ENCODE results near the gene MUC21.

Gene MUC21

DNA sequence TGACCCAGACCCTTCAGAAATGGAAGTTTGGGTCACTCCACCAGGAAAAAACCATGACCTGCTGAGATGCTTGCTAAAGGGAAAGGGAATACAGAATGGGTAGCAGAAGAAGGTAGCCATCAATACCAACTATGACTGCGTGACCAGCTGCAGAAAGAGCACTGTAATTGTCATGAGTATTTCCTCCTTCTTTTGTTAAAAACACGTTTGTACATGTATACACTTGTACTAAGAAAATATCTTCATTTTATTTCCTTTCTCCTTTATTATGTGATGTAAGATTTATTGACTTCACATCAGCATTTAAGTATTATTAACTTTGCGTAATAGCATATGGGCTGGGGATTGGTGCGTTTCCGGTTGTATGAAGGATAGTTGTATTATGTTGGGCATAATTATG lies 12.6 kb upstream of the MUC21 start:
- no peak overlapping the region for H3K4me3 ChIP-seq (ENCODE audit: insufficient read length, low read depth)
- no peaks in the 10 kb centered on the region for H3K27me3 ChIP-seq (ENCODE audit: insufficient read depth, insufficient read length)
- no peak for TF ChIP-seq ZNF274 (IDR thresholded peaks at IDR 0.05; ENCODE audit: low read depth, low read length)

DNA sequence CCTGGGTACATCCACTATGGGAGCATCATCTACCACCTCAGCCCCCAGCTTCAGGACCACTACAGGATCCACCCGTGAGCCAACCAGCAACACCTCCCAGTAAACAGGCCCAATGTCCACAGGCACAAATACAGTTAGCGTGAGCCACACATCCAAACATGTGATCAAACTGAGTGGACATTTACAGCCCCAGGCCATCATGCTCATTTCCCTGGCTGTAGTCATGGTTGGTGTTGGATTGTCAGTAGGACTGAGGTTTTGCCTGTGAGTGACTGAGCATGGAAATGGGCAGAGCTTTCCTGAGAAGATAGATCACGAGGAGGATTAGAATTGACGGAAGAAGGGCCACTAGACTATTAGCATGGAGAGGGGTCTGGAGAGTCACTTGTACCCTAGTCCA lies 10.7 kb upstream of the MUC21 start:
- Histone ChIP-seq H3K4me3 (ENCODE audit: insufficient read length, low read depth) (no peak overlapping the region), H3K9ac (ENCODE audit: insufficient read length, low read depth) (no peak overlapping the region), H3K4me1 (ENCODE audit: insufficient read depth, insufficient read length) (peaks cover 5% of the 10 kb centered on the region), H3K27me3 (ENCODE audit: insufficient read depth, insufficient read length) (no peaks in the 10 kb centered on the region), H3K9me3 (ENCODE audit: insufficient read depth, low read length) (no peaks in the 10 kb centered on the region), H3K36me3 (ENCODE audit: insufficient read depth, insufficient read length, low read length) (no peaks in the 10 kb centered on the region)
- DNase-seq (ENCODE audit: low read depth, low spot score), result no peak
- TF ChIP-seq YY1 (IDR thresholded peaks at IDR 0.05; ENCODE audit: insufficient read depth, insufficient read length) (no peak), ZNF274 (IDR thresholded peaks at IDR 0.05; ENCODE audit: low read depth, low read length) (no peak), SUZ12 (IDR thresholded peaks at IDR 0.05; ENCODE audit: extremely low read depth, insufficient read depth, insufficient read length) (no peak)

More for the DNA sequence above, 12.6 kb upstream of the MUC21 start:
- DNase-seq (ENCODE audit: low read depth, low spot score), result no peak
- no peaks in the 10 kb centered on the region for H3K9me3 ChIP-seq (ENCODE audit: insufficient read depth, low read length)
- peaks cover 1% of the 10 kb centered on the region for H3K4me1 ChIP-seq (ENCODE audit: insufficient read depth, insufficient read length)
- no peak overlapping the region for H3K9ac ChIP-seq (ENCODE audit: insufficient read length, low read depth)
- no peaks in the 10 kb centered on the region for H3K36me3 ChIP-seq (ENCODE audit: insufficient read depth, insufficient read length, low read length)

DNA sequence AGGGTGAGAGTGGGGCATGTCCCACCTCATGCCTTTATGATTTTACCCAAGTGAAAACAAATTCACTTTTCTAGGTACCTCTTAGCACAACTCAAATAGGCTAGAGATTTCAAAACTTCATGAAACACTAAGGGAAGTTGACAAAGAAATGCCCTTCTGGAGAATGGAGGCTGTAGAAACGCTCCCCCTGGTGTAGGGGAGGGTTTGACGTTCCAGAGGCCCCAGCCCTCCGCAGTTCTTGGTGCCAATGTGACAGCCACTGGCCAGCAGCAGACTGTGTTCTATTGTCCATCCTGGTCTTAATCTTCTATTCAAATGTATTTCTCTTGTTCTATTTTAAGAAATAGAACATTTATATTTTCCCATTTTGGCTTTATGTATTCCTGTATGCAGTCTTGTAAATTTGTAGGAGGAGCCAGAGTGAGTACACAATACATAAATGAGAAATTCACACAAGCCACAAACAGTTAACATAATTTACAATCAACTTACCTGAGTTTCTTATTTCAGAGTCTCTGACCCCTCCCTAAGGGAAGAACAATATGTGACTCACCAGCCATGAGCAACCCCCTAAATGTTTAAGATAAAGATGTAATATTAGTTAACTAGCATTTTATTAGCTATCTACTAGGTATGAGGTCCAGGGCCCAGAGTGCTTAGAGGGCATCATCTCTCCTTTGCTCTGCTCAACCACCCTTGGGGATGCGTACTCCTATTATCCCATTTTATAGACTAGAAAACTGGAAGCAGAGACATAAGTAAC lies 8.8 kb upstream of the MUC21 start:
- no peak overlapping the region for H3K4me3 ChIP-seq (ENCODE audit: insufficient read length, low read depth)
- TF ChIP-seq ZNF274 (IDR thresholded peaks at IDR 0.05; ENCODE audit: low read depth, low read length) (no peak), YY1 (IDR thresholded peaks at IDR 0.05; ENCODE audit: insufficient read depth, insufficient read length) (no peak), SUZ12 (IDR thresholded peaks at IDR 0.05; ENCODE audit: extremely low read depth, insufficient read depth, insufficient read length) (no peak)
- no peak overlapping the region for H3K9ac ChIP-seq (ENCODE audit: insufficient read length, low read depth)
- DNase-seq (ENCODE audit: low read depth, low spot score), result no peak
- H3K4me1 ChIP-seq (ENCODE audit: insufficient read depth, insufficient read length), result peaks cover 5% of the 10 kb centered on the region
- H3K9me3 ChIP-seq (ENCODE audit: insufficient read depth, low read length), result no peaks in the 10 kb centered on the region
- H3K36me3 ChIP-seq (ENCODE audit: insufficient read depth, insufficient read length, low read length), result no peaks in the 10 kb centered on the region
- no peaks in the 10 kb centered on the region for H3K27me3 ChIP-seq (ENCODE audit: insufficient read depth, insufficient read length)

- no peak for TF ChIP-seq SUZ12 (IDR thresholded peaks at IDR 0.05; ENCODE audit: extremely low read depth, insufficient read depth, insufficient read length)
- no peak for TF ChIP-seq ZNF274 (IDR thresholded peaks at IDR 0.05; ENCODE audit: low read depth, low read length)
- TF ChIP-seq YY1 (IDR thresholded peaks at IDR 0.05; ENCODE audit: insufficient read depth, insufficient read length), result no peak
- Histone ChIP-seq H3K9ac (ENCODE audit: insufficient read length, low read depth) (no peak overlapping the region), H3K36me3 (ENCODE audit: insufficient read depth, insufficient read length, low read length) (no peaks in the 10 kb centered on the region), H3K27me3 (ENCODE audit: insufficient read depth, insufficient read length) (no peaks in the 10 kb centered on the region), H3K4me1 (ENCODE audit: insufficient read depth, insufficient read length) (peaks cover 5% of the 10 kb centered on the region), H3K9me3 (ENCODE audit: insufficient read depth, low read length) (no peaks in the 10 kb centered on the region), H3K4me3 (ENCODE audit: insufficient read length, low read depth) (no peak overlapping the region)
- DNase-seq (ENCODE audit: low read depth, low spot score), result no peak
Measured at GRCh38 chr6:30979141-30979540, 4.4 kb upstream of the MUC21 start.

DNA sequence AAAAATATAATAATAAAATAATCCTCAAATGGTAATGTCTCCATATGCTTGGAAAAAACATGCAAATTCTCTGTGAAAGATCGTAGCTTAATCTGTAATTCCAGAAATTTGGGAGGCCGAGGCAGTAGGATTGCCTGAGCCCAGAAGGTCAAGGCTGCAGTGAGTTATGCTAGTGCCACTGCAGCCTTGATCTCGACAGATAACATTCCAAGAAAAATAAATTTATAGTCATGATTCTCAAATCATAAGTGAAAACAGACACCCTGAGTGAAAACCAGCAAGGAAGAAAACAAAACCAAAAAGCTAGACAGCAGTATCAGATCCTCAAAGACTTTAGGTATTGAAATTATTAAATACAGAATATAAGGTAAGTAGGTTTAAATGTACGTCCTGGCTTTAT lies 3.8 kb upstream of the MUC21 start:
- Histone ChIP-seq H3K27me3 (ENCODE audit: insufficient read depth, insufficient read length) (no peaks in the 10 kb centered on the region), H3K9me3 (ENCODE audit: insufficient read depth, low read length) (no peaks in the 10 kb centered on the region), H3K36me3 (ENCODE audit: insufficient read depth, insufficient read length, low read length) (no peaks in the 10 kb centered on the region), H3K9ac (ENCODE audit: insufficient read length, low read depth) (no peak overlapping the region), H3K4me3 (ENCODE audit: insufficient read length, low read depth) (no peak overlapping the region), H3K4me1 (ENCODE audit: insufficient read depth, insufficient read length) (peaks cover 5% of the 10 kb centered on the region)
- TF ChIP-seq ZNF274 (IDR thresholded peaks at IDR 0.05; ENCODE audit: low read depth, low read length) (no peak), SUZ12 (IDR thresholded peaks at IDR 0.05; ENCODE audit: extremely low read depth, insufficient read depth, insufficient read length) (no peak), YY1 (IDR thresholded peaks at IDR 0.05; ENCODE audit: insufficient read depth, insufficient read length) (no peak)
- DNase-seq (ENCODE audit: low read depth, low spot score), result no peak

DNA sequence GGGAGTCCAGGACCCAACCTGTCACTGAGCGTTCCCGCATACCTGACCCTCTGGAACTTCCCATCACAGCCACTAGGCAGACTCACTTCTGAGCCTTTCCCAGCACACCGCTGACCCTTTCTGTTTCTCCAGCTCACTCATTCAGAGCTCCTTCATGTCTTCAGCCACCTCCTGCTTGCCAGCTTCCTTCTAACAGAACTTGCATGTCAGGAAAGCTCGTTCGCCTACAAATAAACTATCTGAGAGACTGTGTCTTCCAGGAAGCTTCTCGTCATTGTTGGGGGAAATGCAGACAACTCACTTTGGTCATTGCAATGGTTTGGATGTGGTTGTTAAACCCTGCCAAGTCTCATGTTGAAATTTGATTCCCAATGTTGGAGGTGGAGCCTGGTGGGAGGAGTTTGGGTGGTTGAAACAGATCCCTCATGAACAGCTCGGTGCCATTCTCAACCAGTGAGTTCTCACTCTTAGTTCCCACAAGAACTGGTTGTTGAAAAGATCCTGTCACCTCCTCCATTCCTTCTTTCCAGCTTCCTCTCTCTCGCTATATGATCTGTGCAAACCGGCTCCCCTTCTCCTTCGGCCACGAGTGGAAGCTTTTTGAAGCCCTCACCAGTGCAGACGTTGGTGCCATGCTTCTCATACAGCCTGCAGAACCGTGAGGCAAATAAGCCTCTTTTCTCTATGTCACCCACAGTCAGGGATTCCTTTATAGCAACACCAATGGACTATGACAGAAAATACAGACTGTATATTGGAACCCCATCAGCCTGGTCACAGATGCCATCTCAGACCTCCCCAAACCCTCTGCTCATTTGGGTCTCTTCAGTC lies 1.4 kb upstream of the MUC21 start:
- TF ChIP-seq ZNF274 (IDR thresholded peaks at IDR 0.05; ENCODE audit: low read depth, low read length) (no peak), SUZ12 (IDR thresholded peaks at IDR 0.05; ENCODE audit: extremely low read depth, insufficient read depth, insufficient read length) (no peak), YY1 (IDR thresholded peaks at IDR 0.05; ENCODE audit: insufficient read depth, insufficient read length) (no peak)
- DNase-seq (ENCODE audit: low read depth, low spot score), result peak; percentile 32
- no peaks in the 10 kb centered on the region for H3K27me3 ChIP-seq (ENCODE audit: insufficient read depth, insufficient read length)
- H3K9ac ChIP-seq (ENCODE audit: insufficient read length, low read depth), result no peak overlapping the region
- H3K4me1 ChIP-seq (ENCODE audit: insufficient read depth, insufficient read length), result no peaks in the 10 kb centered on the region
- no peak overlapping the region for H3K4me3 ChIP-seq (ENCODE audit: insufficient read length, low read depth)
- no peaks in the 10 kb centered on the region for H3K36me3 ChIP-seq (ENCODE audit: insufficient read depth, insufficient read length, low read length)
- no peaks in the 10 kb centered on the region for H3K9me3 ChIP-seq (ENCODE audit: insufficient read depth, low read length)

- DNase-seq (ENCODE audit: low read depth, low spot score), result no peak
- Histone ChIP-seq H3K27me3 (ENCODE audit: insufficient read depth, insufficient read length) (no peaks in the 10 kb centered on the region), H3K4me1 (ENCODE audit: insufficient read depth, insufficient read length) (no peaks in the 10 kb centered on the region)
Measured at GRCh38 chr6:30985490-30985889, 2.0 kb downstream of the MUC21 start.

More at GRCh38 chr6:30985490-30985889, 2.0 kb downstream of the MUC21 start:
- no peaks in the 10 kb centered on the region for H3K9me3 ChIP-seq (ENCODE audit: insufficient read depth, low read length)
- no peak overlapping the region for H3K9ac ChIP-seq (ENCODE audit: insufficient read length, low read depth)
- no peak for TF ChIP-seq YY1 (IDR thresholded peaks at IDR 0.05; ENCODE audit: insufficient read depth, insufficient read length)
- no peak for TF ChIP-seq ZNF274 (IDR thresholded peaks at IDR 0.05; ENCODE audit: low read depth, low read length)
- no peak for TF ChIP-seq SUZ12 (IDR thresholded peaks at IDR 0.05; ENCODE audit: extremely low read depth, insufficient read depth, insufficient read length)
- no peaks in the 10 kb centered on the region for H3K36me3 ChIP-seq (ENCODE audit: insufficient read depth, insufficient read length, low read length)
- no peak overlapping the region for H3K4me3 ChIP-seq (ENCODE audit: insufficient read length, low read depth)
